Left lobe of liver (tissue), 2 donors: ENCODE results near the gene TEX35. TPM values are rescaled to one million over a fixed set of nuclear protein-coding genes. Genes with fewer than 3 reads are reported as not detected.

Experiments used
- ATAC-seq: fragments of 200-7000 bp; cut with Tn5 transposase; one replicate; pipeline ENCODE4 v1.9.1; 2020; ENCODE audit warnings: mild to moderate bottlenecking, moderate library complexity
- DNase-seq: peaks from one replicate; pipeline ENCODE4 v3.0.0-alpha.2; 2020; ENCODE audit warnings: low spot score
- total RNA-seq: library from RNA; stranded (reverse); gene quantifications from one replicate; pipeline ENCODE4 v1.2.1, GENCODE V29; 2021
- donor health status: DM: no; HTN: no; CAD: no; lungs with moderate emphysema.
- donor health status: DM: no; HTN: yes; CAD: no.

TEX35 gene
- total RNA-seq, 1 donor from 2014 or later: not detected

GRCh38 chr1:178571807-178572206 is 58.9 kb downstream of the TEX35 start:
- ATAC-seq (peak; percentile 12), DNase-seq (no peak)

Other genes starting within 250 kb of the TEX35 start
- gene CLEC20A, start 16.1 kb upstream of the TEX35 start, total RNA-seq: not detected
- gene RALGPS2, start 212.1 kb downstream of the TEX35 start, total RNA-seq: 24.6 TPM